Omental fat pad (tissue), 4 donors: ENCODE measurements around the gene PHF12. TPM values are rescaled to one million over a fixed set of nuclear protein-coding genes. Genes with fewer than 3 reads are reported as not detected.

Experiments
- ATAC-seq: fragments of 150-250 bp; one replicate; pipeline ENCODE4 v1.9.1; 2016; ENCODE audit warnings: mild to moderate bottlenecking, moderate library complexity; ENCODE audit not compliant: low FRiP score
- DNase-seq: peaks from one replicate; pipeline ENCODE4 v3.0.0-alpha.2; 2019; ENCODE audit warnings: low spot score
- total RNA-seq, 4 donors: library from RNA; depleted of rRNA; stranded (reverse); fragments of >200 nt; gene quantifications; one replicate each; pipeline ENCODE4 v1.1.0, GENCODE V29; 2016
- TF ChIP-seq, protein P1 (sequence below), 3 donors: fragments of 450-650 bp; IDR thresholded peaks; one replicate each; pipeline ENCODE4 v1.5.1; 2016 to 2017; ENCODE audit warnings: antibody characterized with exemption in 3 of 3, mild to moderate bottlenecking in 3 of 3, moderate library complexity in 2 of 3

PHF12 gene
- total RNA-seq, 4 donors from 2014 or later, result 15.6 to 47.1 (median 27.6) TPM

- ATAC-seq, result no peak
- no peak for DNase-seq
- TF ChIP-seq, protein P1, sequence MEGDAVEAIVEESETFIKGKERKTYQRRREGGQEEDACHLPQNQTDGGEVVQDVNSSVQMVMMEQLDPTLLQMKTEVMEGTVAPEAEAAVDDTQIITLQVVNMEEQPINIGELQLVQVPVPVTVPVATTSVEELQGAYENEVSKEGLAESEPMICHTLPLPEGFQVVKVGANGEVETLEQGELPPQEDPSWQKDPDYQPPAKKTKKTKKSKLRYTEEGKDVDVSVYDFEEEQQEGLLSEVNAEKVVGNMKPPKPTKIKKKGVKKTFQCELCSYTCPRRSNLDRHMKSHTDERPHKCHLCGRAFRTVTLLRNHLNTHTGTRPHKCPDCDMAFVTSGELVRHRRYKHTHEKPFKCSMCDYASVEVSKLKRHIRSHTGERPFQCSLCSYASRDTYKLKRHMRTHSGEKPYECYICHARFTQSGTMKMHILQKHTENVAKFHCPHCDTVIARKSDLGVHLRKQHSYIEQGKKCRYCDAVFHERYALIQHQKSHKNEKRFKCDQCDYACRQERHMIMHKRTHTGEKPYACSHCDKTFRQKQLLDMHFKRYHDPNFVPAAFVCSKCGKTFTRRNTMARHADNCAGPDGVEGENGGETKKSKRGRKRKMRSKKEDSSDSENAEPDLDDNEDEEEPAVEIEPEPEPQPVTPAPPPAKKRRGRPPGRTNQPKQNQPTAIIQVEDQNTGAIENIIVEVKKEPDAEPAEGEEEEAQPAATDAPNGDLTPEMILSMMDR (IDR thresholded peaks at IDR 0.05), result no peak
These were observed 67.2 kb downstream of the PHF12 start for GRCh38 chr17:28883967-28884702.

DNA sequence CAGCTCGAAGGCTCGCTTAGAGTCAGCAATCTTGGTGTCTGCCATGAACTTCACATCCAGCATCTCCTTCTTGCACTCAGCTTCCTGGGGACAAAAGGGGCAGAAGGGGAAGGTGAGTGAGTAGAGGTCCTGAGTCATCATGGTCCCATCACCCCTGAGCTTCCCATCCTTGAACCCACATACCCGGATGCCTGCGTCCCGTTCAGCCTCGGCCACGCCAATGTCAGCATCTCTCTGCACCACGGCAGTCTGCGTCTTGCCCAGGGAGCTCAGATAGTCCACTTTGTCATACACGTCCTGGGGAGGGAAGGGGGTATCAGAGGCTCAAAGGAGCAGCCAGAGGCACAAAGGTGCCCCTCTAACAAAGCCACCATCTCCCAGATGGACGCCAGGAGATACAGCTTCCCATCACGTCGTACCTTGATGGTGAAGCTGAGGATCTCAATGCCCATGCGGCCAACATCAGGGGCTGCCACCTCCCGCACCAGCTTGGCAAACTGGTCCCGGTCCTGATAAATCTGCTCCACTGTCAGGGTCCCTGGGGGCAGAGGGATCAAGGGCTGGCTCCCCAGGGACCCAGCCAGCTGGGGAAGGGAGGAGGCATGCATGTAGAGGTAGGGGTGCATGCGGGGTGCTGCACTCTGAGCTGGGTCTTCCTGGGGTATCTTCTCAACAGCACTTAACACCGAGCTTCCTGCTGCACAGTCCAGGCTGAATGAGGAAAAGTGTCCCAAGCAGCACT, 69.0 kb downstream of the PHF12 start:
- DNase-seq, result no peak
- TF ChIP-seq, protein P1 (IDR thresholded peaks at IDR 0.05), result no peak
- no peak for ATAC-seq

GRCh38 chr17:28881533-28882056, 69.7 kb downstream of the PHF12 start:
- TF ChIP-seq, protein P1 (IDR thresholded peaks at IDR 0.05), result no peak
- ATAC-seq, result no peak
- no peak for DNase-seq

GRCh38 chr17:28880572-28880945, 70.8 kb downstream of the PHF12 start:
- ATAC-seq (no peak), DNase-seq (no peak)
- TF ChIP-seq, protein P1 (IDR thresholded peaks at IDR 0.05), result no peak

DNA sequence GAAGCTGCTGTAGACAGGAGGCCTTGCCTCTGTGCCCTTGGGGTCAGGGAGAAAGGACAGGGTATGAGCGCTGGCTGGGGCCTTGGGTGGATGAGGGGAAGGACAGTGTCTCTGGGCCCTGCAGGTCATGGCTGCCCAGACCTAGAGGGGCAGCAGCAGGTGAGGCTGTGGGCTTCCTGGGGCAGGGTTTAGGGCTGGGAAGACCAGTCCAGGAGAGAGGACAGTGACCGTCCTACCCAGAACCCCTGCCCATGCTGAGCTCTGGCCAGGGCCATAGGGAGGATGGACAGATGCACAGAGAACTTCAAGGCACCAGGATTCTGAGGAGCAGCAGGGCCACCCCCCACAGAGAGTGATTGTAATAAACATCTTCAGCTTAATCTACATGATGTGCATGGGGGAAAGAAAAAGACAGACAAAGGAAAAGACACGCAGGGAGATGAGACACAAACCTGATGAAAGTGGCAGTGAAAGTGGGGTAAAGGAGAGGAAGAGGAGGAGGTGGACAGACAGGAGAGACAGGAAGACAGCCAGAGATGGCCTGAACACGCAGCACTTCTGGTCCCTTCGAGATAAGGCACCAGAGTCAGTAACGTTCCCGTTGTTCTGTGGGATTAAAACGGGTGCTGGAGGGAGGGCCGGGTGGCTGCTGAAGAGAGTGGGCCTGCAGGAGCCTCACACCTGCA, 71.3 kb downstream of the PHF12 start:
- no peak for DNase-seq
- TF ChIP-seq, protein P1 (IDR thresholded peaks at IDR 0.05), result no peak
- no peak for ATAC-seq

DNA sequence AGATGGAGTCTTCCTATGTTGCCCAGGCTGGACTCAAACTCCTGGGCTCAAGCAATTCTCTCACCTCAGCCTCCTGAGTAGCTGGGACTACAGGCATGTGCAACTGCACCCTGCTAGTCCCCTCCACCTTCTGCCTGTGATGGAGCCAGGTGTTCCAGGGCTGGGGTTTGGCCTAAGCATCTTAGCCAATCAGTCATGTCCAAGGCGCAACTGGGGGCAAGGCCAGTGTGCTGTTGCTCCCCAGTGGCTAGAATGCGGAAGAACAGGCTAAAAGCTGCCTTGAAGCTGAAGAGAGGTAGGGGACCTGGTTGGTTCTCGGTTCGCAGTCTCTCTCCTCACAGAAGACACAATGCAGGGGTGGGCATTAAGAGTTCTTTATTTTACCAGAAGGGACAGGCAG, 72.3 kb downstream of the PHF12 start:
- ATAC-seq (no peak), DNase-seq (no peak)

More for the DNA sequence above, 72.3 kb downstream of the PHF12 start:
- TF ChIP-seq, protein P1 (IDR thresholded peaks at IDR 0.05), result no peak
